HL-60 (cell line): ENCODE results near the gene SORL1.

Experiments used
- DNase-seq, 2 experiments: peaks; one replicate each; pipeline ENCODE4 v3.0.0-alpha.2; 2010 to 2020; ENCODE audit warnings: low read depth in 1 of 2, low spot score in 1 of 2
- H3K27ac ChIP-seq: fragments of 250-450 bp; sonication (Bioruptor Pico); replicated peaks from 2 replicates; pipeline ENCODE4 v1.5.1; 2020; ENCODE audit warnings: mild to moderate bottlenecking, moderate library complexity
- H3K27me3 ChIP-seq: fragments of 250-450 bp; sonication (Bioruptor Pico); 2 replicates; pipeline ENCODE4 v1.5.1; 2021; ENCODE audit warnings: mild to moderate bottlenecking, moderate library complexity; ENCODE audit not compliant: insufficient read depth, poor library complexity, severe bottlenecking
- H3K4me3 ChIP-seq: replicated peaks from 2 replicates; pipeline ENCODE4 v1.5.1; 2011; ENCODE audit warnings: mild to moderate bottlenecking, control low read depth, low read length; ENCODE audit not compliant: insufficient read depth
- CTCF ChIP-seq: IDR thresholded peaks from one replicate; pipeline ENCODE4 v1.5.1; 2011; ENCODE audit warnings: low read length, control low read depth, inconsistent platforms; ENCODE audit not compliant: insufficient read depth
- GABPA ChIP-seq: IDR thresholded peaks from 2 replicates; pipeline ENCODE4 v1.6.1; 2012; ENCODE audit warnings: low read depth
- POLR2AphosphoS5 ChIP-seq: IDR thresholded peaks from 2 replicates; pipeline ENCODE4 v1.6.1; 2012; ENCODE audit warnings: low read depth
- REST ChIP-seq: IDR thresholded peaks from 2 replicates; pipeline ENCODE4 v1.6.1; 2012; ENCODE audit warnings: low read depth; ENCODE audit not compliant: insufficient replicate concordance
- SPI1 ChIP-seq: IDR thresholded peaks from 2 replicates; pipeline ENCODE4 v1.6.1; 2012; ENCODE audit warnings: low read depth, mild to moderate bottlenecking, borderline replicate concordance

The SORL1 gene

DNA sequence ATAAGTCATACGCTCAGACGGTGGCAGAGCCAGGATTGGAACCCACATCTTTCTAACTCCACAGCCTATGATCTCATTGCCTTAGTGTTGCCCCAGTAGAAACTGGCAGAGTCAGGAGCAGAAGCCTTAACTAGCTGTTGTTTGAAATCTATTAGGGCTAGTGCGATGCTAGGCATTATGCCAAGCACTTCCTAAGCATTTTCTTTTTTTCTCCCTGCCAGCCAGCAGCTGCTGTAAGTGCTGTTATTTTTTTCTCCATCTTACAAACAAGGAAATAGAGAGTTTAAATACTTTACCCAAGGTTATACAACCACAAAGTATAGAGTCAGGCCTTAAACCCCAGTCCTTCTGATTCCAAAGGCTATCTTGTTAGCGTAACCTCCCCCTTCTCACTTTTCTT is 161.6 kb downstream of the SORL1 start:
- DNase-seq: no peak
- Histone ChIP-seq H3K4me3 (no peak overlapping the region), H3K27ac (no peak overlapping the region), H3K27me3 (no peaks in the 10 kb centered on the region)
- TF ChIP-seq CTCF (no peak), GABPA (no peak), SPI1 (no peak), POLR2AphosphoS5 (no peak), REST (no peak)

DNA sequence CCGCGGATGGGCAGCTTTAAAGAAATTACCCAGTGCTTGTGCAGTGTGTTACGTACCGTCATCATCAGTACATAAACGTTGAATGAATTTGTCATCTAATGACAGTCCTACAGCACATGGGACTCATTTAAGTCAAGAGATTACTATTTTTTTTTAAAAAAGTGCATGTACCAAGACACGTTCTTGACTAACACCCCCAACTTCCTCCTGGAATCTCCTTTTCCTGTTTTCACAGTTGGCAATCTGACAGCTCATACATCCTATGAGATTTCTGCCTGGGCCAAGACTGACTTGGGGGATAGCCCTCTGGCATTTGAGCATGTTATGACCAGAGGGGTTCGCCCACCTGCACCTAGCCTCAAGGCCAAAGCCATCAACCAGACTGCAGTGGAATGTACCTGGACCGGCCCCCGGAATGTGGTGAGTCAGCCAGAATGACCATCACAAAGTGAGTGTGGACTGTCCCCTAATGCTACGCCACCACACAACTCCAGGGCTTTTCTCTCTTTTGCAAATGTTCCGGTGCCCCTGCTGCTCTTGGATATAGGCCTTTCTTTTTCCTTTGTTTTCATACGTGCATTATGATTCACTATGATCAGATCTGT is 162.6 kb downstream of the SORL1 start:
- no peaks in the 10 kb centered on the region for H3K27me3 ChIP-seq
- no peak for TF ChIP-seq POLR2AphosphoS5
- no peak for TF ChIP-seq REST
- no peak for TF ChIP-seq CTCF
- no peak for TF ChIP-seq SPI1
- no peak for TF ChIP-seq GABPA
- no peak overlapping the region for H3K4me3 ChIP-seq
- no peak overlapping the region for H3K27ac ChIP-seq
- DNase-seq: no peak

GRCh38 chr11:121615501-121615900 is 163.4 kb downstream of the SORL1 start:
- no peaks in the 10 kb centered on the region for H3K27me3 ChIP-seq
- H3K27ac ChIP-seq: no peak overlapping the region
- DNase-seq: no peak
- TF ChIP-seq POLR2AphosphoS5 (no peak), SPI1 (no peak), CTCF (no peak)
- H3K4me3 ChIP-seq: no peak overlapping the region

DNA sequence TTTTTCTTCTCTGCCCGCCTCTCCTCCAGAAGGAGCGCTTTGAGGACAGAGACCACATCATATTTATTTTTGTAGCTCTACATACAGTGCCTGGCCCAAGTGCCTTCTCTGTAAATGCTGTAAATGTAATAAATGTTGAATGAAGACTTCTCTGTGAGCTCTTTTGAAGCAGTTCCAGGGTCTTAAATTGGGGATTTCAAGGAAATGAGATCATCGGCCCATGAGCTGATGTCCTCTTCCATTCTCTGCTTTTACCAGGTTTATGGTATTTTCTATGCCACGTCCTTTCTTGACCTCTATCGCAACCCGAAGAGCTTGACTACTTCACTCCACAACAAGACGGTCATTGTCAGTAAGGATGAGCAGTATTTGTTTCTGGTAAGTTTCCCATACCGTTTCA is 166.4 kb downstream of the SORL1 start:
- H3K4me3 ChIP-seq: no peak overlapping the region
- H3K27me3 ChIP-seq: no peaks in the 10 kb centered on the region
- TF ChIP-seq CTCF: no peak
- TF ChIP-seq GABPA: no peak
- no peak for TF ChIP-seq REST
- TF ChIP-seq POLR2AphosphoS5: no peak
- no peak for TF ChIP-seq SPI1
- H3K27ac ChIP-seq: no peak overlapping the region
- no peak for DNase-seq
